Gastroesophageal sphincter (tissue), 3 donors: ENCODE results near the gene SPG7.

ENCODE experiments used
- POLR2A ChIP-seq, 2 donors: fragments of 450-650 bp; IDR thresholded peaks; one replicate each; pipeline ENCODE4 v1.6.1; 2017; ENCODE audit warnings: antibody characterized with exemption in 2 of 2, mild to moderate bottlenecking in 2 of 2, moderate library complexity in 1 of 2
- POLR2AphosphoS5 ChIP-seq: sonication (generic); formaldehyde crosslinking; IDR thresholded peaks from one replicate; pipeline ENCODE4 v1.6.1; 2017; ENCODE audit warnings: antibody characterized with exemption
- TF ChIP-seq, protein P1 (sequence below), 4 experiments: fragments of 200-600 bp in 2 of 4; fragments of 450-650 bp in 2 of 4; sonication (generic) in 1 of 4; IDR thresholded peaks; one replicate each; pipeline ENCODE4 v1.5.1; 2017 to 2019; ENCODE audit warnings: antibody characterized with exemption in 4 of 4, mild to moderate bottlenecking in 2 of 4, moderate library complexity in 2 of 4

DNA sequence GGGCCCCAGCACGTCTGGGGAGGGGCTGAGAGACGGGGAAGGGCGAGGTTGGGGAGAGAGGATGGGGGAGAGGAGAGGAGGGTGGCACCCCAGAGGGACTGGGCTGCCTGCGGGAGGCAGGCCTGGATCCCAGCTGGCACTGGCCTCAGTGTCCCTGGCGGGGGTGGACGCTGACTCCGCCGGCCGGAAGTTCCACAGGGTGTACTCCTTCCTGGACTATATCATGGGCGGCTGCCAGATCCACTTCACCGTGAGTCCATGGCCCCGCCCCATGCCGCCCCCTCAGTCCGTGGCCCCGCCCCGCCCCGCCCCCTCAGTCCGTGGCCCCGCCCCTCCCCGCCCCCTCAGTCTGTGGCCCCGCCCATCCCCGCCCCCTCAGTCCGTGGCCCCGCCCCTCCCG lies 78.7 kb downstream of the SPG7 start:
- TF ChIP-seq, protein P1, sequence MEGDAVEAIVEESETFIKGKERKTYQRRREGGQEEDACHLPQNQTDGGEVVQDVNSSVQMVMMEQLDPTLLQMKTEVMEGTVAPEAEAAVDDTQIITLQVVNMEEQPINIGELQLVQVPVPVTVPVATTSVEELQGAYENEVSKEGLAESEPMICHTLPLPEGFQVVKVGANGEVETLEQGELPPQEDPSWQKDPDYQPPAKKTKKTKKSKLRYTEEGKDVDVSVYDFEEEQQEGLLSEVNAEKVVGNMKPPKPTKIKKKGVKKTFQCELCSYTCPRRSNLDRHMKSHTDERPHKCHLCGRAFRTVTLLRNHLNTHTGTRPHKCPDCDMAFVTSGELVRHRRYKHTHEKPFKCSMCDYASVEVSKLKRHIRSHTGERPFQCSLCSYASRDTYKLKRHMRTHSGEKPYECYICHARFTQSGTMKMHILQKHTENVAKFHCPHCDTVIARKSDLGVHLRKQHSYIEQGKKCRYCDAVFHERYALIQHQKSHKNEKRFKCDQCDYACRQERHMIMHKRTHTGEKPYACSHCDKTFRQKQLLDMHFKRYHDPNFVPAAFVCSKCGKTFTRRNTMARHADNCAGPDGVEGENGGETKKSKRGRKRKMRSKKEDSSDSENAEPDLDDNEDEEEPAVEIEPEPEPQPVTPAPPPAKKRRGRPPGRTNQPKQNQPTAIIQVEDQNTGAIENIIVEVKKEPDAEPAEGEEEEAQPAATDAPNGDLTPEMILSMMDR (IDR thresholded peaks at IDR 0.05): no peak
- no peak for TF ChIP-seq POLR2A (IDR thresholded peaks at IDR 0.05)
- TF ChIP-seq POLR2AphosphoS5: no peak
